Thoracic aorta (tissue), 2 donors: ENCODE results near the gene ANKRD31. TPM values are rescaled to one million over a fixed set of nuclear protein-coding genes. Genes with fewer than 3 reads are reported as not detected.

Experiments
- ATAC-seq: fragments of 150-250 bp; one replicate; pipeline ENCODE4 v1.8.0; 2017; ENCODE audit warnings: low read depth; ENCODE audit not compliant: insufficient number of reproducible peaks, low FRiP score
- DNase-seq: peaks from one replicate; pipeline ENCODE4 v3.0.0-alpha.2; 2020; ENCODE audit warnings: low spot score
- H3K27ac ChIP-seq, 2 donors: fragments of 200-600 bp; sonication (generic); 1 replicate in 1 of 2; 2 replicates in 1 of 2; pipeline ENCODE4 v1.5.1; 2016; ENCODE audit warnings: mild to moderate bottlenecking in 2 of 2, moderate library complexity in 2 of 2
- H3K27me3 ChIP-seq: fragments of 200-600 bp; sonication (generic); replicated peaks from 2 replicates; pipeline ENCODE4 v1.6.0; 2016; ENCODE audit warnings: mild to moderate bottlenecking; ENCODE audit not compliant: insufficient read depth
- H3K36me3 ChIP-seq: fragments of 200-600 bp; sonication (generic); one replicate; pipeline ENCODE4 v1.5.1; 2016
- H3K4me1 ChIP-seq, 2 donors: fragments of 200-600 bp; sonication (generic); 1 replicate in 1 of 2; 2 replicates in 1 of 2; pipeline versions ENCODE4 v1.5.1 to v1.6.0; 2016; ENCODE audit warnings: low read depth in 2 of 2, mild to moderate bottlenecking in 1 of 2; ENCODE audit not compliant: control insufficient read depth in 1 of 2
- H3K4me3 ChIP-seq: fragments of 200-600 bp; sonication (generic); 2 replicates; pipeline ENCODE4 v1.5.1; 2016; ENCODE audit warnings: mild to moderate bottlenecking
- H3K9me3 ChIP-seq: fragments of 200-600 bp; sonication (generic); 2 replicates; pipeline ENCODE4 v1.5.1; 2016
- CTCF ChIP-seq: fragments of 200-600 bp; sonication (generic); IDR thresholded peaks from one replicate; pipeline ENCODE4 v1.5.1; 2019; ENCODE audit warnings: antibody characterized with exemption
- total RNA-seq, 2 donors: library from RNA; depleted of rRNA; stranded (reverse); fragments of >200 nt; gene quantifications; one replicate each; pipeline versions ENCODE4 v1.1.0 to v1.2.3, GENCODE V29; 2016

The ANKRD31 gene
- total RNA-seq, 2 donors from 2014 or later: 0.14 TPM; not detected in 1

GRCh38 chr5:75034137-75034739, 202.4 kb downstream of the ANKRD31 start:
- Histone ChIP-seq H3K4me3 (no peak overlapping the region), H3K36me3 (peaks cover 4% of the 10 kb centered on the region), H3K4me1 (no peaks in the 10 kb centered on the region), H3K27me3 (no peaks in the 10 kb centered on the region), H3K9me3 (no peaks in the 10 kb centered on the region), H3K27ac (no peak overlapping the region)
- no peak for TF ChIP-seq CTCF
- DNase-seq (no peak), ATAC-seq (no peak)

DNA sequence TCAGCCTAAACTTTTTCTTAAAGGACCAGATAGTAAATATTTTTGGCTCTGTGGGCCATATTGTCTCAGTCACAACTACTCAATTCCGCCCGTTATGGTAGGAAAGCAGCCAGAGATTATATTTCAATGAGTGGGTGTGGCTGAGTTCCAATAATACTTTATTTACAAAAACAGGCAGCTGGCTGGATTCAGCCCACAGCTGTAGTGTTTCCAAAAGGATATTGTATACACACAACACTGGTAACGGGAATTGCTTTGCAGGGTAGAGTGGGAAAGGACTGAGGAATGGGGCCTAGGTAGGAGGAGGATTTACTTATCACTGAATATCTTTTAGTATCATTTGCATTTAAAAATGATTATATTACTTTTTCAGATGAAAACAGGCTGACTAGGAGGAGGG, 205.3 kb downstream of the ANKRD31 start:
- H3K27me3 ChIP-seq: no peaks in the 10 kb centered on the region
- no peaks in the 10 kb centered on the region for H3K9me3 ChIP-seq
- ATAC-seq (no peak), DNase-seq (no peak)
- no peak overlapping the region for H3K27ac ChIP-seq
- TF ChIP-seq CTCF: no peak
- peaks cover 4% of the 10 kb centered on the region for H3K36me3 ChIP-seq
- H3K4me1 ChIP-seq: no peaks in the 10 kb centered on the region
- no peak overlapping the region for H3K4me3 ChIP-seq

DNA sequence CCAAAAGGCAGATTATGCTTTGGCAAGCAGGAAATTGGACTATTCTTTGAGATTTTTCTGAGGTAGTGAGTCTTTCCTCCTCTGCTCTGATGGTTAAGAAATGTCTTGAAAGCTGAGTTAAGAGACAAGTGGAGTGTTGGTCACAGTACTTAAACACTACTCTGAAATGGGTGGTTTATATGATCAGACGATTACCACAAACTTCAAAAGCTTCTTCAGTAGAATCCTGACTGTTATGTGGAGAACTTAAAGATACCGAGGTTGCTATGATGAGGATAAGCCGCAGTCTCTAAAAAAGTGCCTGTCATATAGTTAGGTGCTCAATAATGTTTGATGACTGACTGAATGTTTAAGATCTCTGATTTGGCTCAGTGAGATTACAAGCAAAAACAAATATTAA, 208.6 kb downstream of the ANKRD31 start:
- Histone ChIP-seq H3K4me1 (no peaks in the 10 kb centered on the region), H3K27ac (no peak overlapping the region), H3K27me3 (no peaks in the 10 kb centered on the region), H3K4me3 (no peak overlapping the region), H3K9me3 (no peaks in the 10 kb centered on the region), H3K36me3 (peaks cover 4% of the 10 kb centered on the region)
- no peak for ATAC-seq
- no peak for DNase-seq
- no peak for TF ChIP-seq CTCF

- Histone ChIP-seq H3K4me3 (no peak overlapping the region), H3K27me3 (no peaks in the 10 kb centered on the region), H3K27ac (no peak overlapping the region), H3K36me3 (no peaks in the 10 kb centered on the region), H3K4me1 (no peaks in the 10 kb centered on the region), H3K9me3 (no peaks in the 10 kb centered on the region)
- ATAC-seq (no peak), DNase-seq (no peak)
- no peak for TF ChIP-seq CTCF
Measured at GRCh38 chr5:75023368-75024159, 213.1 kb downstream of the ANKRD31 start.

- Histone ChIP-seq H3K27me3 (no peaks in the 10 kb centered on the region), H3K4me1 (no peaks in the 10 kb centered on the region), H3K9me3 (no peaks in the 10 kb centered on the region), H3K4me3 (no peak overlapping the region), H3K27ac (no peak overlapping the region), H3K36me3 (no peaks in the 10 kb centered on the region)
- DNase-seq: no peak
- ATAC-seq: no peak
- TF ChIP-seq CTCF: no peak
Measured at GRCh38 chr5:75021800-75022199, 214.9 kb downstream of the ANKRD31 start.
